ENCODE data around the gene CCDC82. TPM values are rescaled to one million over a fixed set of nuclear protein-coding genes. Genes with fewer than 3 reads are reported as not detected.

Gene CCDC82
- total RNA-seq, 2 donors from 2014 or later: 8.5 to 20.3 TPM

GRCh38 chr11:96394773-96395172 is 5.1 kb upstream of the CCDC82 start:
- DNase-seq (ENCODE audit: low spot score): no peak
- Histone ChIP-seq H3K27ac (no peak overlapping the region), H3K4me3 (no peak overlapping the region), H3K27me3 (replicated peaks; ENCODE audit: insufficient read depth) (no peaks in the 10 kb centered on the region), H3K9me3 (no peaks in the 10 kb centered on the region), H3K4me1 (replicated peaks) (no peaks in the 10 kb centered on the region), H3K36me3 (no peaks in the 10 kb centered on the region)
- intact Hi-C loops (cut with DNase I): loop anchor here (5.0 kb wide), 2 partner anchors 382 to 607 kb away; partner anchors contain the start of gene FAM76B
- TF ChIP-seq CTCF (IDR thresholded peaks at IDR 0.05) (no peak), POLR2A (IDR thresholded peaks at IDR 0.05) (no peak), POLR2AphosphoS5 (IDR thresholded peaks at IDR 0.05) (no peak)

GRCh38 chr11:96393753-96394348 is 4.1 kb upstream of the CCDC82 start:
- Histone ChIP-seq H3K36me3 (no peaks in the 10 kb centered on the region), H3K27me3 (replicated peaks; ENCODE audit: insufficient read depth) (no peaks in the 10 kb centered on the region), H3K4me1 (replicated peaks) (no peaks in the 10 kb centered on the region), H3K4me3 (no peak overlapping the region), H3K27ac (no peak overlapping the region), H3K9me3 (no peaks in the 10 kb centered on the region)
- TF ChIP-seq POLR2AphosphoS5 (IDR thresholded peaks at IDR 0.05) (peak; percentile 12), CTCF (IDR thresholded peaks at IDR 0.05) (peak; percentile 17 to 69 (median 65)), POLR2A (IDR thresholded peaks at IDR 0.05) (no peak)
- intact Hi-C loops (cut with DNase I): loop anchor here (5.0 kb wide), 2 partner anchors 382 to 607 kb away; partner anchors contain the start of gene FAM76B
- no peak for DNase-seq (ENCODE audit: low spot score)
- WGBS: 20% methylated on average over 1 of the region's 1 CpG

GRCh38 chr11:96391698-96392307 is 2.1 kb upstream of the CCDC82 start:
- Histone ChIP-seq H3K4me3 (no peak overlapping the region), H3K9me3 (no peaks in the 10 kb centered on the region), H3K27ac (no peak overlapping the region), H3K27me3 (replicated peaks; ENCODE audit: insufficient read depth) (no peaks in the 10 kb centered on the region), H3K36me3 (no peaks in the 10 kb centered on the region), H3K4me1 (replicated peaks) (no peaks in the 10 kb centered on the region)
- WGBS: 83% methylated on average over 3 of the region's 3 CpGs
- TF ChIP-seq CTCF (IDR thresholded peaks at IDR 0.05) (no peak), POLR2A (IDR thresholded peaks at IDR 0.05) (no peak)
- DNase-seq (ENCODE audit: low spot score): no peak
- intact Hi-C loops (cut with DNase I): loop anchor here (2.0 to 5.0 kb wide), 3 partner anchors 380 to 605 kb away; partner anchors contain the start of gene FAM76B

- 13% methylated on average over 6 of the region's 6 CpGs for WGBS
- Histone ChIP-seq H3K27me3 (replicated peaks; ENCODE audit: insufficient read depth) (no peaks in the 10 kb centered on the region), H3K27ac (peak overlapping the region; percentile 82 to 86), H3K4me1 (replicated peaks) (no peaks in the 10 kb centered on the region), H3K9me3 (no peaks in the 10 kb centered on the region), H3K36me3 (no peaks in the 10 kb centered on the region), H3K4me3 (peak overlapping the region; percentile 79 to 86)
- no peak for DNase-seq (ENCODE audit: low spot score)
- TF ChIP-seq CTCF (IDR thresholded peaks at IDR 0.05): no peak
- no peak for TF ChIP-seq POLR2AphosphoS5 (IDR thresholded peaks at IDR 0.05)
- TF ChIP-seq POLR2A (IDR thresholded peaks at IDR 0.05): no peak
- intact Hi-C loops (cut with DNase I): loop anchor here (2.0 to 5.0 kb wide), 3 partner anchors 378 to 603 kb away; partner anchors contain the start of gene FAM76B
Measured at GRCh38 chr11:96390488-96390792, 728 bp upstream of the CCDC82 start.

All from prostate gland (tissue), 2 donors.